Renal pelvis (tissue), 4 donors: ENCODE results near the gene MRPL58. TPM values are rescaled to one million over a fixed set of nuclear protein-coding genes. Genes with fewer than 3 reads are reported as not detected.

ENCODE experiments used
- DNase-seq: peaks from one replicate; pipeline ENCODE4 v3.0.0-alpha.2; 2013
- polyA plus RNA-seq, 3 donors: library from polyadenylated mRNA; unstranded; fragments of 120-200 nt; gene quantifications; one replicate each; pipeline ENCODE4 v1.2.1, GENCODE V29; 2013; ENCODE audit not compliant: insufficient read length in 3 of 3

The MRPL58 gene
- polyA plus RNA-seq, 3 donors = 27.4 to 31.3 (median 29.5) TPM

DNA sequence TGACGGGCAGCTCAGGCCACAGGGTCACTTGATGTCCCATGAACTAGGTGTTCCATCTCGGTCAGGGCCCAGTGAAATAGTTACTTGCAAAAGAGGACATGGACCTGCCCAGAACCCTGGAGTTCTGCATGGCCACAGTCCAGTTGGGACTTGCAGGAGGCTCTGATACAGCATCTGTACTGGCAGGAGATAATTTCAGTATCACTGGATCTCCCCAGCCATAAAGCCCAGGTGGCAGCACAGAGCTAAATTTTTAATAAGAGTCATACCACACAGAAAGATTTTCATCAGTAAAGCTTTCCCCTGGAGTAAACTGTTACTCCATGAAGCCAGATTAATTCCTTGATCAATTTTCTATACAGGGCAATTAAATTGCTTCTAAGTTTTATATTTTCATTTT, 57.3 kb downstream of the MRPL58 start:
- DNase-seq = no peak

Other genes starting within 250 kb of the MRPL58 start
- gene NAT9, start 236.3 kb upstream of the MRPL58 start, polyA plus RNA-seq = 10 to 100 TPM; 45.1 to 54.0 (median 54.0) TPM
- under 1 TPM; 0.16 to 0.36 (median 0.24) TPM for gene GRIN2C, start 152.8 kb upstream of the MRPL58 start, polyA plus RNA-seq
- gene FDXR, start 139.7 kb upstream of the MRPL58 start, polyA plus RNA-seq = 10 to 100 TPM in 2 of 3 donors, 1 to 10 TPM in 1; 9.1 to 12.0 (median 10.0) TPM
- gene FADS6, start 119.0 kb upstream of the MRPL58 start, polyA plus RNA-seq = under 1 TPM; 0.53 to 0.83 (median 0.68) TPM
- 1 to 10 TPM in 2 of 3 donors, under 1 TPM in 1; 0.77 to 1.1 (median 1.1) TPM for gene USH1G, start 89.4 kb upstream of the MRPL58 start, polyA plus RNA-seq
- not detected for gene OTOP2, start 88.4 kb upstream of the MRPL58 start, polyA plus RNA-seq
- gene OTOP3, start 76.8 kb upstream of the MRPL58 start, polyA plus RNA-seq = not detected
- gene HID1, start 39.9 kb upstream of the MRPL58 start, polyA plus RNA-seq = 10 to 100 TPM; 15.3 to 16.9 (median 16.6) TPM
- gene CDR2L, start 25.0 kb upstream of the MRPL58 start, polyA plus RNA-seq = 10 to 100 TPM in 2 of 3 donors, 1 to 10 TPM in 1; 8.2 to 12.0 (median 12.0) TPM
- 100 to 1,000 TPM; 299 to 318 (median 307) TPM for gene ATP5PD, start 34.3 kb downstream of the MRPL58 start, polyA plus RNA-seq
- 10 to 100 TPM; 31.0 to 33.9 (median 32.8) TPM for gene KCTD2, start 34.6 kb downstream of the MRPL58 start, polyA plus RNA-seq
- gene SLC16A5, start 75.3 kb downstream of the MRPL58 start, polyA plus RNA-seq = 10 to 100 TPM; 27.4 to 42.7 (median 39.8) TPM
- 10 to 100 TPM; 17.3 to 19.1 (median 18.9) TPM for gene ARMC7, start 97.3 kb downstream of the MRPL58 start, polyA plus RNA-seq
- gene NT5C, start 119.1 kb downstream of the MRPL58 start, polyA plus RNA-seq = 10 to 100 TPM; 52.8 to 72.7 (median 69.7) TPM
- gene JPT1, start 141.8 kb downstream of the MRPL58 start, polyA plus RNA-seq = 100 to 1,000 TPM in 2 of 3 donors, 10 to 100 TPM in 1; 86.5 to 109 (median 103) TPM
- gene SUMO2, start 170.3 kb downstream of the MRPL58 start, polyA plus RNA-seq = 100 to 1,000 TPM; 651 to 676 (median 657) TPM
- 10 to 100 TPM; 66.4 to 82.0 (median 78.2) TPM for gene NUP85, start 193.0 kb downstream of the MRPL58 start, polyA plus RNA-seq
- gene GGA3, start 248.9 kb downstream of the MRPL58 start, polyA plus RNA-seq = 10 to 100 TPM; 38.2 to 49.9 (median 47.9) TPM
- 10 to 100 TPM; 72.9 to 80.1 (median 79.4) TPM for gene MRPS7, start 249.2 kb downstream of the MRPL58 start, polyA plus RNA-seq